ENCODE data around the gene DENND2C. TPM values are rescaled to one million over a fixed set of nuclear protein-coding genes. Genes with fewer than 3 reads are reported as not detected.
A peak's percentile ranks its signal among the peaks of the same experiment; 100 is the strongest.

Gene DENND2C
- polyA plus RNA-seq, 1 donor from 2014 or later, result 0.26 TPM

GRCh38 chr1:114715952-114716303 is 46.1 kb upstream of the DENND2C start:
- TF ChIP-seq RAD21 (conservative IDR thresholded peaks at IDR 0.05), result no peak
- peaks cover 18% of the 10 kb centered on the region for H3K36me3 ChIP-seq (ENCODE audit: insufficient read depth, low read length)
- H3K9me3 ChIP-seq (ENCODE audit: low read length), result no peaks in the 10 kb centered on the region
- H3K27ac ChIP-seq (ENCODE audit: low read length), result peak overlapping the region; percentile 92
- peak overlapping the region; percentile 76 for H3K4me3 ChIP-seq (ENCODE audit: low read length)
- no peaks in the 10 kb centered on the region for H3F3A ChIP-seq (ENCODE audit: insufficient read depth, low read length, poor library complexity, severe bottlenecking)
- peak overlapping the region; percentile 94 for H3K9ac ChIP-seq (ENCODE audit: low read length)
- no peaks in the 10 kb centered on the region for H3K27me3 ChIP-seq (ENCODE audit: insufficient read depth, low read depth, low read length)
- peak overlapping the region; percentile 98 for H2AFZ ChIP-seq (ENCODE audit: low read depth, low read length)
- H3K4me2 ChIP-seq (ENCODE audit: low read length), result peak overlapping the region; percentile 85
- no peaks in the 10 kb centered on the region for H3K9me2 ChIP-seq (ENCODE audit: insufficient read depth, low read length)
- H3K79me2 ChIP-seq (replicated peaks; ENCODE audit: insufficient read depth, low read length), result peaks cover 30% of the 10 kb centered on the region
- no peaks in the 10 kb centered on the region for H4K20me1 ChIP-seq (ENCODE audit: insufficient read depth)

- H4K20me1 ChIP-seq (ENCODE audit: insufficient read depth), result no peaks in the 10 kb centered on the region
- H3K36me3 ChIP-seq (ENCODE audit: insufficient read depth, low read length), result peaks cover 6% of the 10 kb centered on the region
- no peak overlapping the region for H3K4me3 ChIP-seq (ENCODE audit: low read length)
- H3K27me3 ChIP-seq (ENCODE audit: insufficient read depth, low read depth, low read length), result no peaks in the 10 kb centered on the region
- H3K9ac ChIP-seq (ENCODE audit: low read length), result no peak overlapping the region
- no peak overlapping the region for H3K27ac ChIP-seq (ENCODE audit: low read length)
- no peaks in the 10 kb centered on the region for H3K9me3 ChIP-seq (ENCODE audit: low read length)
- H2AFZ ChIP-seq (ENCODE audit: low read depth, low read length), result no peak overlapping the region
- no peaks in the 10 kb centered on the region for H3K9me2 ChIP-seq (ENCODE audit: insufficient read depth, low read length)
- H3K4me2 ChIP-seq (ENCODE audit: low read length), result no peak overlapping the region
- H3K79me2 ChIP-seq (replicated peaks; ENCODE audit: insufficient read depth, low read length), result peaks cover 30% of the 10 kb centered on the region
- H3F3A ChIP-seq (ENCODE audit: insufficient read depth, low read length, poor library complexity, severe bottlenecking), result no peaks in the 10 kb centered on the region
- TF ChIP-seq TAF1 (IDR thresholded peaks at IDR 0.05; ENCODE audit: low read depth) (no peak), REST (IDR thresholded peaks at IDR 0.05; ENCODE audit: borderline replicate concordance) (no peak)
These were observed 43.1 kb upstream of the DENND2C start for GRCh38 chr1:114712977-114713376.

- Histone ChIP-seq H3K36me3 (ENCODE audit: insufficient read depth, low read length) (peaks cover 3% of the 10 kb centered on the region), H3K9ac (ENCODE audit: low read length) (no peak overlapping the region), H3K27me3 (ENCODE audit: insufficient read depth, low read depth, low read length) (no peaks in the 10 kb centered on the region), H3K4me2 (ENCODE audit: low read length) (no peak overlapping the region), H3K9me2 (ENCODE audit: insufficient read depth, low read length) (no peaks in the 10 kb centered on the region), H3F3A (ENCODE audit: insufficient read depth, low read length, poor library complexity, severe bottlenecking) (no peaks in the 10 kb centered on the region), H3K27ac (ENCODE audit: low read length) (no peak overlapping the region), H3K9me3 (ENCODE audit: low read length) (no peaks in the 10 kb centered on the region), H3K4me3 (ENCODE audit: low read length) (no peak overlapping the region), H4K20me1 (ENCODE audit: insufficient read depth) (no peaks in the 10 kb centered on the region), H2AFZ (ENCODE audit: low read depth, low read length) (no peak overlapping the region), H3K79me2 (replicated peaks; ENCODE audit: insufficient read depth, low read length) (peaks cover 17% of the 10 kb centered on the region)
- TF ChIP-seq TAF1 (IDR thresholded peaks at IDR 0.05; ENCODE audit: low read depth) (no peak), RAD21 (conservative IDR thresholded peaks at IDR 0.05) (no peak), REST (IDR thresholded peaks at IDR 0.05; ENCODE audit: borderline replicate concordance) (no peak), EP300 (conservative IDR thresholded peaks at IDR 0.05; ENCODE audit: poor library complexity, severe bottlenecking) (no peak), MXI1 (conservative IDR thresholded peaks at IDR 0.05; ENCODE audit: poor library complexity, severe bottlenecking) (no peak)
These were observed 40.5 kb upstream of the DENND2C start for GRCh38 chr1:114710360-114710759.
